OCI-LY7 (cell line): ENCODE measurements around the gene ZNF827. TPM values are rescaled to one million over a fixed set of nuclear protein-coding genes. Genes with fewer than 3 reads are reported as not detected.

Source experiments
- BruUV-seq: library from RNA; stranded (reverse); fragments of 400-500 nt; replicated peaks from 2 replicates; lab custom pipeline; 2021; lab: Mats Ljungman, UMichigan
- CTCF ChIA-PET: fragments of 300-600 bp; sonication (Branson Sonifier 250); formaldehyde crosslinking; loops from one replicate; lab custom pipeline; 2022; ENCODE audit warnings: antibody characterized with exemption; ENCODE audit not compliant: unreplicated experiment; lab: Charles Lee
- POLR2A ChIA-PET: fragments of 300-600 bp; sonication (Branson Sonifier 250); formaldehyde crosslinking; loops from one replicate; lab custom pipeline; 2022; ENCODE audit warnings: antibody characterized with exemption; lab: Charles Lee
- DNase-seq: peaks from one replicate; pipeline ENCODE4 v3.0.0-alpha.2; 2015; ENCODE audit warnings: low spot score
- H2AFZ ChIP-seq: fragments of 200-600 bp; sonication (generic), shearing (Covaris generic); 2 replicates; pipeline ENCODE4 v1.6.1; 2014; ENCODE audit warnings: mild to moderate bottlenecking, antibody characterized with exemption, low read length, moderate library complexity
- H3K27ac ChIP-seq: fragments of 200-600 bp; sonication (generic); 2 replicates; pipeline ENCODE4 v1.5.1; 2014; ENCODE audit warnings: mixed run types, low read depth, mild to moderate bottlenecking, moderate library complexity, low read length, inconsistent platforms; ENCODE audit not compliant: poor library complexity, severe bottlenecking
- H3K36me3 ChIP-seq: fragments of 200-600 bp; sonication (generic); 2 replicates; pipeline ENCODE4 v1.6.1; 2014; ENCODE audit warnings: mild to moderate bottlenecking, antibody characterized with exemption, low read length, moderate library complexity, mixed read lengths; ENCODE audit not compliant: insufficient read depth
- H3K4me1 ChIP-seq: fragments of 200-600 bp; sonication (generic); 2 replicates; pipeline ENCODE4 v1.5.1; 2014; ENCODE audit warnings: mild to moderate bottlenecking, low read length; ENCODE audit not compliant: insufficient read depth, poor library complexity, severe bottlenecking
- H3K4me2 ChIP-seq: fragments of 200-600 bp; sonication (generic); 2 replicates; pipeline ENCODE4 v1.6.1; 2014; ENCODE audit warnings: mild to moderate bottlenecking, low read length
- H3K4me3 ChIP-seq: fragments of 200-600 bp; sonication (generic); 2 replicates; pipeline ENCODE4 v1.5.1; 2014; ENCODE audit warnings: mild to moderate bottlenecking, low read depth, low read length; ENCODE audit not compliant: poor library complexity, severe bottlenecking
- H3K79me2 ChIP-seq: fragments of 200-600 bp; sonication (generic); 2 replicates; pipeline ENCODE4 v1.6.1; 2016; ENCODE audit warnings: low read depth, mild to moderate bottlenecking, low read length, moderate library complexity, mixed read lengths; ENCODE audit not compliant: insufficient read depth
- H3K9me2 ChIP-seq: fragments of 200-600 bp; sonication (generic); 2 replicates; pipeline ENCODE4 v1.6.1; 2016; ENCODE audit warnings: mild to moderate bottlenecking, low read length, mixed read lengths; ENCODE audit not compliant: insufficient read depth
- H3K9me3 ChIP-seq: fragments of 200-600 bp; sonication (generic); 2 replicates; pipeline ENCODE4 v1.6.1; 2014; ENCODE audit warnings: mild to moderate bottlenecking, mixed run types, low read length, mixed read lengths
- H4K20me1 ChIP-seq: fragments of 200-600 bp; sonication (generic); 2 replicates; pipeline ENCODE4 v1.6.1; 2014; ENCODE audit warnings: mild to moderate bottlenecking, antibody characterized with exemption, low read length, moderate library complexity, mixed read lengths; ENCODE audit not compliant: insufficient read depth
- CTCF ChIP-seq: fragments of 200-600 bp; sonication (generic); conservative IDR thresholded peaks from 2 replicates; pipeline ENCODE4 v1.5.1; 2014; ENCODE audit warnings: mild to moderate bottlenecking, antibody characterized with exemption, low read length, moderate library complexity, mixed read lengths
- EZH2phosphoT487 ChIP-seq: fragments of 200-600 bp; sonication (generic); IDR thresholded peaks from 2 replicates; pipeline ENCODE4 v1.6.1; 2018; ENCODE audit warnings: low read depth, borderline replicate concordance, mild to moderate bottlenecking, mixed run types, antibody characterized with exemption, low read length, moderate library complexity, mixed read lengths
- intact Hi-C: fragments of 100-400 bp; cut with micrococcal nuclease; formaldehyde crosslinking; loops from one replicate; pipeline ENCODE4 v1.10.0; 2022; ENCODE audit not compliant: unreplicated experiment
- total RNA-seq, 2 experiments: library from RNA; depleted of rRNA in 1 of 2; stranded (reverse); fragments of >200 nt in 1 of 2; shearing (Covaris generic) in 1 of 2; gene quantifications; 2 replicates each; pipeline ENCODE4 v1.2.3, GENCODE V29; 2014 to 2022

ZNF827 gene
- total RNA-seq, 2 experiments from 2014 or later, result 15.1 to 42.9 TPM

- H3K9me3 ChIP-seq, result no peaks in the 10 kb centered on the region
- no peaks in the 10 kb centered on the region for H3K36me3 ChIP-seq
- H2AFZ ChIP-seq, result peak overlapping the region; percentile 93
- DNase-seq, result peak; percentile 81
- H3K9me2 ChIP-seq, result no peaks in the 10 kb centered on the region
- BruUV-seq, result no TSS peak
- no peaks in the 10 kb centered on the region for H3K79me2 ChIP-seq
- no peaks in the 10 kb centered on the region for H4K20me1 ChIP-seq
- no peak overlapping the region for H3K27ac ChIP-seq
- ChIA-PET POLR2A (interaction anchor here (1.3 kb wide), 1 partner anchor 11 kb away, joined by 5 read pairs; no protein-coding TSS in a partner anchor), CTCF (no interaction called here)
- intact Hi-C loops, result no loop called here
- peak overlapping the region; percentile 69 for H3K4me3 ChIP-seq
- peak overlapping the region; percentile 74 for H3K4me2 ChIP-seq
- H3K4me1 ChIP-seq, result peaks cover 6% of the 10 kb centered on the region
- TF ChIP-seq CTCF (no peak), EZH2phosphoT487 (no peak)
These were observed 205.4 kb downstream of the ZNF827 start for GRCh38 chr4:145732895-145733880.

- no peaks in the 10 kb centered on the region for H3K9me3 ChIP-seq
- POLR2A ChIA-PET, result no interaction called here
- no peak overlapping the region for H3K27ac ChIP-seq
- H3K79me2 ChIP-seq, result no peaks in the 10 kb centered on the region
- H3K9me2 ChIP-seq, result no peaks in the 10 kb centered on the region
- no peak for DNase-seq
- CTCF ChIA-PET, result no interaction called here
- intact Hi-C loops, result no loop called here
- H3K4me1 ChIP-seq, result peaks cover 6% of the 10 kb centered on the region
- peak overlapping the region; percentile 69 for H3K4me3 ChIP-seq
- BruUV-seq, result no TSS peak
- peak overlapping the region; percentile 93 for H2AFZ ChIP-seq
- TF ChIP-seq CTCF, result no peak
- no peak for TF ChIP-seq EZH2phosphoT487
- no peaks in the 10 kb centered on the region for H3K36me3 ChIP-seq
- H3K4me2 ChIP-seq, result peak overlapping the region; percentile 74
- H4K20me1 ChIP-seq, result no peaks in the 10 kb centered on the region
These were observed 206.4 kb downstream of the ZNF827 start for GRCh38 chr4:145732001-145732815.
